Renal pelvis (tissue), 4 donors: Measurements from ENCODE around the gene BHMT2. TPM values are rescaled to one million over a fixed set of nuclear protein-coding genes. Genes with fewer than 3 reads are reported as not detected.

ENCODE experiments used
- DNase-seq: peaks from one replicate; pipeline ENCODE4 v3.0.0-alpha.2; 2013
- polyA plus RNA-seq, 3 donors: library from polyadenylated mRNA; unstranded; fragments of 120-200 nt; gene quantifications; one replicate each; pipeline ENCODE4 v1.2.1, GENCODE V29; 2013; ENCODE audit not compliant: insufficient read length in 3 of 3

Gene BHMT2
- polyA plus RNA-seq, 3 donors, result 35.1 to 67.4 (median 60.5) TPM

DNA sequence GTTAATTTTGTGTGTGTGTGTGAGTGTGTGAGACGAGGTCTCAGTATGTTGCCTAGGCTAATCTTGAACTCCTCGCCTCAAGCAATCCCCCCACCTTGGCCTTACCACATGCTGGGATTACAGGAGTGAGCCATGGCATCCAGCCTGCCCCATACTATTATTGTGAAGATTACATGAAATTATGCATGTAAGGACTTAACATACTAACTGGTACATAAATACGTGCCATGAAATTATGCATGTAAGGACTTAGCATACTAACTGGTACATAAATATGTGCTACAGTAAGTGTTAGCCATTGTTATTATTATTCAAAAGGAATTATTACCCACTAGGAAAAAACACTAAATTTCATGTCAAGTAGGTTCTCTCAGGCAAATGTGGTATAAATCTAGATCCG is 16.2 kb upstream of the BHMT2 start:
- no peak for DNase-seq

DNA sequence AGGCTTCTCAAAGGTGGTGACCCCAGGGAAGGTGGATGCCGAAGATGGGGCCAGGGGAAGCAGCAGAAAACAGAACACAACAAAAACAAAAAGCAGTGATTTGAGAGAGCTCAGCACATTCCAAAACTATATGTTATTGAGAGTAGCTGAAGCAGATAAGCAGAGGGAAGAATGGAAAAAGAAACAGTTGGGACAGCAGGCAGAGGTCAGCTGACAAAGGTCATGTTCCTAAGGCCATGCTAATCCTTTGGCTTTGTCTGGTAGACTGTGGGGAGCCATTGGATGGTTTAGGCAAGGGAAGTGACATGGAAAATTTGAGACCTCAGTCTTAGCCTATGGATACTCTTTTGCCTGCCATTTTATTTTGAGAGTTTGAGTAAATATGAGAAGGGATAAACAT is 14.6 kb upstream of the BHMT2 start:
- DNase-seq, result no peak

DNA sequence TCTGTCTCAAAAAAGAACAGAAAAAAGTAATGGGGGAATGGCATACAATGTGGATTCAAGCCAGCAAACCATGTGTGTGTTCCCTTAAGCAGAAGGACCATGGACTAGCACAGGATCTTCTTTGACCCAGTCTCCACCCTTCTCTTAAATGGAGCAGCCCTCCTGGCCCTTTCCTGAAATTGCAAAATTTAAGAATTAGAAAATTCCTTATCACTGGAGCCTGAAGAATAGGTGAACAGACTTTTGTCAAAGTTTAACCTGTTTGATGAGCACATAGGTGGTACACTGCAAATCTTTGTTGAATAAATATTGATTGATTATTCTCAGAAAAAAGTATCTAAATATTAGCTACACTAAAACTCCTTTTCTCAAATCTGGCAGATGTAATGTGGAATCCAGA is 12.7 kb upstream of the BHMT2 start:
- no peak for DNase-seq

DNA sequence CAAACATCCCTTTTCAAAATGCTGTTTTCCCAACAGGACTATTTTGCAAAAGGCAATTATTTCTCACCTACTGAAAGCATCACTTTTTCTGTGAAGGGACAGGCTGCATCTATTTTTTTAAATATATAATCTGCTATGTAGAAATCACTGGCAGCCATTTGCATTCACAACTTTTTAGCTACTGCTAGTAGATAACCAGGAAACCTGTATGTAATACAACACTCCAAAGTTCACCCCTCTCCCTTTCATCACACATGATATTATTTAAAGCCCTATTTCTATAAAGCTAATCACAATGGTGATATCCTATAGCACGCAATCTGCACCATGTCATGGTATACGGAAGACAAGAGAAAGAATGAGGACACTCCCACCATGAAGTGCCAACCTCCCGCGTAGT is 9.9 kb upstream of the BHMT2 start:
- DNase-seq, result no peak

DNA sequence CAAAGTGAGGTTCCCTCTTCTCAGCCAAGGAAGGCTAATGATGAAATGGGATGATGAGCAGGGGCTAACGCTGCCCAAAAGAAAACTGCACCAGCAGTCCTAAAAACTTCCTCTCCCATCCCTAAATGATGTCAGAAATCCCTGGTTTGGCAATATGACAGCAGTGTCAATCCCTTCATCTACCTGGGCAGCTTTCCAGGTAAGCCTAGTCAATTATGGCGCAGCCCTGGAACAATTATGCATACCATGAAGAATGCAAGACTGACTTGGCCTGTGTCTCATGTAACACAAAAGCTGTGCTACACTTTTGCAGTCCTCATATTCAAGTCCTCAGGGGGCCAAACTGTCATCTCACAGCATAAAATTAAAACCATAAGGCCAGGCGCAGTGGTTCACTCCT is 7.1 kb upstream of the BHMT2 start:
- DNase-seq, result no peak

DNA sequence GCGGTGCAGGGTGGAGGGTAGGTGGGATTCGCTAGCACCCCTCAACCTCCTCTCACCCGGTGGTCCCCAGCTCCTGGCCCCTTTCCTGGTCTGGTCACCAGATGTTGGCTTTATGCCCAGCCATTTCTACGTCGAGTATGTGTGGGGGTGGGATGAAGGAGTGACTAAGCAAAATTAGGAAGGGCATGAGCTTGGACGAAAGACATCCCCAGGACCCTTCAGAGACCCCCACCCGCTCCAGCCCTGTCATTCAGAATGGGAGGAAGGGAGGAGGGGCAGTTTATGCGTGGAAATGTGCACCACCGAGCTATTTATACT is 742 bp downstream of the BHMT2 start:
- peak; percentile 17 for DNase-seq

DNA sequence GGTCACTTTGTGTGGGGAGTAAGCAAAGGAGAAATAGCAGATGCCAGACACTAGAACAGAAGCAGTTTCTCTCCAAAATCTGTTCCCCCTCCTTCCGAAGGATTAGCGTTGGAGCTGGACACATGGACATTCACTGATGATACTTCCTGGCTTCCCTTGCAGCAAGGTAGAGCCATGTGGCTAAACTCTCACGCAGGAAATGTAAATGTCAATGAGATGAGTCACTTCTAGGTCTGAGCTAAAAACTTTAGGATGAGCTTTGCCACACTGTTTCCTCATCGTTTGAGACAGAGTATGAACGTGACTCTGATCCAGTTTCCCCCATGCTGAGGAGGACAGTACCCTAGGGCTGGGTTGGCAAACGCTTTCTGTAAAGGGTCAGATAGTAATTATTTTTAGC is 5.1 kb downstream of the BHMT2 start:
- DNase-seq, result no peak

DNA sequence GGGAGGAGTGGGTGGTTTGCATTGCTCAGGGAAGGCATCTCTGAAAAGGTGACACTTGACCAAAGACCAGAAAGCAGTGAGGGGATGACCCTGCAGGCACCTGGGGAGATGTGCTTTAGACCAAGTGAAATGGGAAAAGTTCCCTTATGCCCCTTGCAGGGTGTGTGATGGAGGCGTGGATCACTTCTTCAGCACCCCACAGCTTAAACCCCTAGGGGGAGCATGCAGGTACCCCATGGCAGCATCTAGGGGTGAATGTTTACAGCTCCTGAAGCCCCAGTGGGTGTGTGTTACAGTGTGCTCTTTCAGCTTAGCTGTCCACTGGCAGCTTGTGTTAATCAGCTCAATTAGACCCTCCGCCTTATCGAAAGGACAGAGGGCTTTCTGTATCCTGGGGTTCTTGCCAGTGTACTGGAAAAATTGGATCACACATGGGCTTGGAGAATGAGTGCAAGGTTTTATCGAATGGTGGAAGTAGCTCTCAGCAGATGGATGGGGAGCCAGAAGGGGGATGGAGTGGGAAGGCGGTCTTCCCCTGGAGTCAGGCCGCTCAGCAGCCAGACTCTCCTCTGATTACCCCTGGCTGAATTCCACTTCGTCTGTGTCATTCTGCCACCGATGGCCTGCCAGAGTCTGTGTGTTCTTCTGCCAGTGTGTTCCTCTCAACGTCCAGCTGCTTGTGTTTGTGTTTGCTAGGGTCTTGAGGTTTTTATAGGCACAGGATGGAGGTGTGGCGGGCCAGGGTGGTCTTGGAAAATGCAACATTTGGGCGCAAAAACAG is 6.3 kb downstream of the BHMT2 start:
- no peak for DNase-seq

DNA sequence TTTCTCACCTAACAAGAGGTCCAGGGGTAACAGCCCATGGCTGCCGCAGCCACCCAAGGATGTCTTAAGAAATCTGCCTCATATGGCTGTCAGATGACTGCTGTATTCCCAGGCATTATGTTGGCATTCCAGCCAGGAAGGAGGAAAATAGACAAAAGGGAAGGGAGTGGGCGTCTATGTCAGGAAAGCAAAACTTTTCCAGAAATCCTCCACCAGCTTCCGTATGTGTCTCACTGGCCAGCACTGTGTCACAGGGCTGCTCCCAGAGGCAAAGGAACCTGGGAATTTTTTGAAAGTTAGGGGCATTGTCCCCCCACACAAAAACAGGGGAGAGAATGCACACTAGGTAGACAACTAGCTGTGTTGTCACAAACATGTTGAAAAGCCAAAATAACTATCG is 7.3 kb downstream of the BHMT2 start:
- no peak for DNase-seq

DNA sequence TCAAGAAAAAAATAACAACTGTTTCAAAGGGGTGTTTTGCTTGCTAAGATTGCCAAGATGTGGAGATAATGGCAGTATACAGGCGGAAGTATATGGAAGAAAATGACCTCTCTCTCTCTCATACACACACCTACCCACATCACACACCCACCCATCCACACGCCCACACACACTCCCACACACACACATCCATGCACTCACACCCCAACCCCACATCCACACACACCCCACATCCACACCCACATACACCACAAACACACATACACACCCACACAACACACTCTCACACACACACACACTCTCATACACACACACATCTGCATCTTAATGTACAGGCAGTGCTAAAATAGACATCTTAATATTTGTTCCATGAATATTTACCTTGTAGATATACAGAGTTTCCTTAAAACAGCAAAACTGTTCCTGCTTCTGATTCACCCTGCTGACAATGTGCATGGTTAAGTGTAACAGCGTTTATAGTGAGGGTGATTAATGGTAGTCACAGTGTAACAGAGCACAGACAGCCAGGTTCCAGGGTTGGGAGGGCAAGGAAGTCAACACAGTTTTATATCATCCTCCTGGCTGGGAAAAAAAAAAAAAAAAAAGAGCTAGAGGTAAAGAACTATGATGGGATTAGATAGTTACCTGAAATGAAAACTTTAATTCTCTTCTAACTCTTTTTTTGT is 8.3 kb downstream of the BHMT2 start:
- peak; percentile 30 for DNase-seq

DNA sequence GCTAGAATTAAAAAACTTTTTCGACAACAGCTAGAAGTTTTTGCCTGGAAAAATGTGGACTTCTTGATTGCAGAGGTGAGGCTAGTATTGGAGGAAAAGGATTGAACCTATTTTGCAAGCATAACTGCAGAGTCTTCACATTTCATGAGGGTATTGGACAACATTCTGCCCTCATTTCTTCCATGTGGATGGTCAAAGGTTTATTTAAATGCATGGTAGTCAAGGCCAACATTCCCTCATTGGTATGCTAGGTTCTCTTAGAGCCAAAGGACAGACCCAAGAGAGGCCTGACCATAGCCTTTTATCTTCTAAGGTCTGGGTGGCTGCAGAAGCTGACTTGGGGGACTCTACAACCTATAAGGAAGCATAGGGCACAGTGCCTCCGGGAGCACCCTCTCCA is 11.2 kb downstream of the BHMT2 start:
- no peak for DNase-seq

DNA sequence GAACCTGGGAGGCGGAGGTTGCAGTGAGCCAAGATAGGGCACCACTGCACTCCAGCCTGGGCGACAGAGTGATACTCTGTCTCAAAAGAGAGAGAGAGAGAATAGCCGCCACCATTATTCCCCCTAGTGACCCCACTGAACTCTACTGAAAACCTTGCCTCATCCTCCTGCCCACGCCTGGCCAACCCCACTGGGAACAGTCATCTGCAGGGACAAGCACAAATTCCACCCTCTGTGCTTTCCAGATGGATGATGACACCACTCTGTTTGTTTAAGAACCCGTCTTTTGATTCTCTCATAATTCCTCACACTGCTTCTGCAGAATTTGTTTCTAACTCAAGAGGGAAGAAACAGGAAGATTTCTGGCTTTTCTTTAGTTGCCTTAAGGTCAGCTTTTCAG is 12.2 kb downstream of the BHMT2 start:
- no peak for DNase-seq

DNA sequence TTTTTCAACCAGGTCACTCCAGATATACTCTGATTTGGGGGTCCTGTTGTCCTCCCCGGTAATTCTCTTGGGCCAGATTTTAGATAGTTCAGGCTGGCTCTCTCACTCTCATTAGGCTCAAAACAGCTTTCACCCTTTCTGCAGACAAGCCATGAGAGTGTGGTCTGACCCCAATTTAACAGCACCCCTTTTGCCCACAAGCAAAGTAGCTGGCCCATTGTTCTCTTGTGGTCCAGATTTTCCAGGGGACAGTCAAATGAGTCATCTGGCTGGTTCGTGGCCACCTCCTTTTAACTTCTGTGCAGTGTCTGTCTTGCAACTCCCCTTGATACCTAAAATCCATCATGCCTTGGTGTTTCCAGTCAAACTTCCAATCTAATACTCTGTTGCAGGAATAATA is 16.5 kb downstream of the BHMT2 start:
- no peak for DNase-seq

DNA sequence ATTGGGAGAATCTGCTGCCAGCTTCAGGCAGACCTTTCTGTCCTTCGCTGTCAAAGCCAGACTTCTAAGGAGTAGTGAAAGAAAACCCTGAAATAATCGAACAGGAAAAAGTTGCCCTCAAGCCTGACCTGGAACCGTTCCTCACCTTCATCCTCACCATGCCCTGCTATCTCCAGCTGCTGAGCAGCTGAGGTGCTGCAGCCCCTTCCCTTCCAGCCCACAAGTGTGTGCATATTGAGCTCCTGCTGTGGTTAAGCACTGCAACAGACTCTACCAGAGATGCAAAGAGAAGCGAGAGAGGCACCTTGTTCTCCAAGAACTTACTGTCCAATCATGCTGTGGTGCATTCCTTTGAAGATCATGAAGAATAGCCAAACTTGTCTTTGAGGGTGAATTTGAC is 18.9 kb downstream of the BHMT2 start:
- DNase-seq, result no peak

DNA sequence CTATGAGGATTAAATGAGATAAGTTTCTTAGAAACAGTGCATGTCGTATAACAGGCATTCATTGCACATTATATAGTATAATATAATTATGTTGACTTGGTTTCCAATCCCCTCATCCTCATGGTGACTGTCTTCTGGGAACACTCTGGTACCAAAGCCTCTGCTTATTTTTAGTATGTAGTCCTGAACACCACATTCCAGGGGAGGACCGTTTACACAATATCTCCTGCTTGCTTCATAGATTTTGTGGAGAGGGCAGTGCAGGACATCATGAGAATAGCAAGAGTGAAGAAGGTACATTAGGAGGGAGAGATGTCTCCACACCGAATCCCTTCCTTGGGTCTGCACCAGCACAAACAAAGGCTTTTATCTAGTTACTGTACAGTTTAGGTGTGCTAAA is 21.5 kb downstream of the BHMT2 start:
- no peak for DNase-seq

DNA sequence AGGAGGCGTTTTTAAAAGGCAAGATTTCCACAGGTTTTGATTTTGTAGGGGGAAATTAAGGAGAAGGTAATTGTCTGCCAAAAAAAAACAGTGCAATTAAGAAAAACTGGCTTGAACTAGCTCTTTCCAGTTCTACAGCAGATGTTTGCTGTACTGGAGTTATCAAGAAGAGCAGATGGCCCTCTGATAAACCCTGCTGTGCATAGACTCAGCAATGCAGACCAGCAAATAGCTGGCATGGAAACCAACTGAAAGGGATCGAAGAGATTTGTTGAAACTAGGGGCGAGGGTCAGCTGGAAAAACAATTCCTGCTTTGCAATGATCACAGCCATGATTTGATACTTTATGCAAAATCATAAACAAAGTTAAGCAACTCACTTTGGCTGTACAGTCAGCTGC is 24.2 kb downstream of the BHMT2 start:
- no peak for DNase-seq

DNA sequence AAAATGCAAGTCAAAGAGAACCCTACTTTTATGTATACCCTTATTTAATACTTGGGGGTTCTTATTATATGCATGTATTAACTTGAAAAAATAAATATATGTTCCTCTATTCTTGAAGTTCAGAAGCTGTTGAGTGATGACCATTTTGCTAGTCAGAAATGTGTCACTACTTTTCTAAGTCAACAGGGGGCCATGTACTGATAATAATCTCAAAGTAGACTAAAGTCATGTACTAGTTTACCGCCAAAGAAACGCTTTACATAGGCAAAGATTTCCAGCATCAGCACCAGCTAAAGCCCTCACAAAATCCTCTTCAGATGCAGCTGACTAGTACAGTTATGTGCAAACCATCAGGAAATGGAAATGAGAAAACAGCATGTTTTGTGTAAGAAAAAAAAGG is 36.3 kb downstream of the BHMT2 start:
- DNase-seq, result no peak

DNA sequence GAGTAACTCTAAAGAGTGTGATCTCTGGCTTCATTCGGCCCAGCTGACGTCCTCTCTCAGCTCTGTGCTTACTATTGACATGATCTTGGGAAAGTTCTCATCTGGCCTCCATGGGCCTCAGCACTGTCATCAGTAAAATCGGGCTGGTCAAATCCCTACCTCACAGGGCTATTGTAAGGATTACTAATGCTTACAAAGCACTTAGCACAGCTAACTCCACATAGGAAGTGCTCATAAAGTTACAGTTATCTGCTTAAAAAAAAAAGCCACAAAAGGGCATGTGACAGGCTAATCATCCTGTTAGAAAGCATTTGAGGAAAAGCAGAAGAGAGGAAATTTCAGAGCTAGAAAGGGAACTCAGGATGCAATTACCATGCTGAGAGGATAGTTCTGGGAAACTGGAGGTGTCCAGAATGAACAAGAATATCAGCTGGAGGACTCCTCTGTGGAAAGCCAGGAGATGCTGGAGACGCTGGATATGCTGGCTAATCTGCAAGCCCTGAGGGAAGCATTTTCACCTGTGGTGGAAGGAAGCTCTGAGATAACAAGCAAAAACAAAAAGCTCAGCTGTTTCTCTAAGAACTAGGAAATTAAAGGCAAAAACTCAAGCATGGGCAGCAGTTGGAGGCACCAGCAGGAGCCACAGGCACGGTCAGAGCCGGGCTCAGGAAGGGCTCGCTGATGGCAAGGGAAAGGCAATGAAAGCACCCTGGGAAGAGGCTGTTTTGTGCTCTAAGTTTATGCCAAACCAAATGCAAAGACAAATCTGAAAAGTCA is 37.6 kb downstream of the BHMT2 start:
- no peak for DNase-seq

DNA sequence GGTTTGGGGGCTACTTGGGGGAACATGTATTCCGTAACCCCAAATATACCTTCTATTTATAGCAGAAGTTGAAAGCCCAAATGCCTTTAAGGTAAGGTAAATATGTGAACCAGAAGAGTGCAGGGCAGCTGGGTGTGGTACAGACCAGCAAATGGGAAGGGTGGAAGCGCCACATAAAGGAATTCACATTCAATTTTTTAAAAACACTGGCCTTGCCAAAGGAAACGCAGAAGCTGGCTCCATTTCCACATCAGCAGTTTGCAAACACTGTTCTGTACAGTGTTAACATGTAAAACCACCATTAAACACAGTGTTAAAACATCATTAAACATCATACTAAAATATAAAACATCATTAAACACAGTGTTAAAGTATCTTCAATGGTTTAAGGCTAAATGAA is 38.5 kb downstream of the BHMT2 start:
- DNase-seq, result no peak

DNA sequence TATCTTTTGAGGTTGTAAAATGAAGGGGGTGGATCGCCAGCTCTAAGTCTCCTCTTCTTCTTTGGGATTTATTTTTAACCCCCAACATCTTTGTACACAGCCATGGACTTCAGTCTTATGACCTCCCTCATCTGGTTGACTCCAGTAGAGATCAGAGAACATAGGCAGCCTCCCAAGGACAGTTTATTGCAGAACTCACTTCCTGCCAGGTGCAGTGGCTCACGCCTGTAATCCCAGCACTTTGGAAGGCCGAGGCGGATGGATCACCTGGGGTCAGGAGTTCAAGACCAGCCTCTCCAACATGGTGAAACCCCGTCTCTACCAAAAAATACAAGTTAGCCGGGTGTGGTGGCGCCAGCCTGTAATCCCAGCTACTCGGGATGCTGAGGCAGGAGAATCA is 39.2 kb downstream of the BHMT2 start:
- no peak for DNase-seq

DNA sequence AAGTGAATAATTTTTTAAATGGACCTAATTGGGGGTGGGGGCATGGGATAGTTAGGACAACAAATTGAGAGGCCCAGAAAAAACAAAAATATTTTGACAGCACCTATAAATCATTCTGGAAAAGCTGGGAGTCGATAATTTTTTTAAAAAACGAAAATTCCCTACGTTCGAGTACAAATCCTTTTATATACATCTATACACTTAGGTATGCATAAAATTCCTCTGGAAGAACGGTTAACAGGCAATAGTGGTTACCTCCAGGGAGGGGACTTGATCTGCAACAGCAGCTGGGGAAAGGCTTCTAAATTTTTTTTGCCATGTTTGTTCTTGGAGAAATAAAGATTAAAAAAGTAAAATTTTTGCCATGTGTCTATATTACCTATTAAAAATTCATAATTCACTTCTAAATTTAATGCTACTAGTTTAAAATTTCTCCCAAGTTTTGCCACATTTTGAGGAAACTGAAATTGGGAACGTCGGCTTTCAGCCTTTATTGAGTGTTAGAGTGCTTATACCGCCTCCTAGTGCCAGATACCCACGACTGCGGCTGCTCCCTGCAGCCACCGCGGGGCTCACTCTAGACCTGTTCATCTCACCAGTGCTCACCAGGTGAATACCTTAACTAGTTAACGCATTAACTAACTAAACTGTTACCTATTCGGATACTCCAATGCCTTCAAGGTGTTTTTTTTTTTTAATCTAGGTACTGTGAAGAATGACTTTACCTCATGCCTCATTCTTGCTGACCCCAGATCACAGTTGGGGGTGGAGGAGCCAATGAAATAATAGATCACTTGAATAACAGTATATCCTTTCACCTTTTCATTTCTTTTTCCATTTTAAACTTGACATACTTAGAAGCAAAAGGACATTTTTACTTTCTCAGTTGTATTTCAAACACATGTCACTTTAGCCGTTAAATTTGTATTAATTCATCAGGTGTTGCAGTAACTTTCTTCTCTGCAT is 40.2 kb downstream of the BHMT2 start:
- DNase-seq, result no peak

DNA sequence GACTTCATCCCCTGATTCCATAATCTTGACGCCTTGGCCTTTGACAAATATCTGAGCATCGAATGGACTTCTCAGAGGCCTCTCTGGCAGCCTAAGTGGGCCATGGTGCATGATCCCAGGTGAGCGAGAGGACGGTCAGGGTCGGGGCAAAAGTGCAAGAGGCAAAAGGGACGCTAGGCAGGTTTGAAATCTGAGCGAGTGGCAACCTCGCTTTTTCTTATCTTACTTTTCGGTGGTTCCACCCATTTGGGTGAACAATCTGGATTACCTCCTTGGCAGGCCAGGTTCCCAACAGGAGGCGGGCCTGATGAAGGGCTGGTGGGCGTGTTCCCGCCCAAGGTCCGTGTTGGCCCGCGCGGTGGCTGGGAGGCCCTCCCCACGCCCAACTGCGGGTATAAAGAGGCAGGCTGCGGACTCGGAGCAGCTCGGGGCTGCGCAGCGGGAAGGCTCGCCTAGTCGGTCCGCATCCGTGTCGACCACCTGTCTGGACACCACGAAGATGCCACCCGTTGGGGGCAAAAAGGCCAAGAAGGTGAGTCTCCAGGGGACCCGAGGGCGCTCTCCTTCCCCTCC is 41.9 kb downstream of the BHMT2 start, which contains the start of gene BHMT:
TSS of gene BHMT (plus strand) at position 423 of the 573 bp plus-strand sequence. CDS start at position 500, 77 bp downstream.
- peak; percentile 21 for DNase-seq
